Measurements from ENCODE around the gene SYTL3. TPM values are rescaled to one million over a fixed set of nuclear protein-coding genes. Genes with fewer than 3 reads are reported as not detected.

The SYTL3 gene
- total and polyA plus RNA-seq, 9 of the 15 experiments (the other 6 are each of a cell fraction or from before 2014, with no cell fraction given): 0.04 to 0.46 (median 0.17) TPM; not detected in 1

GRCh38 chr6:158608221-158608620 lies 41.6 kb upstream of the SYTL3 start (continued):
- TF ChIP-seq ZKSCAN3 (CRISPR knock-in tag; IDR thresholded peaks at IDR 0.05) (no peak), ZNF407 (IDR thresholded peaks at IDR 0.05; ENCODE audit: low read depth) (no peak)

Data from K562 (cell line).